ENCODE results near the gene AGBL4.

DNA sequence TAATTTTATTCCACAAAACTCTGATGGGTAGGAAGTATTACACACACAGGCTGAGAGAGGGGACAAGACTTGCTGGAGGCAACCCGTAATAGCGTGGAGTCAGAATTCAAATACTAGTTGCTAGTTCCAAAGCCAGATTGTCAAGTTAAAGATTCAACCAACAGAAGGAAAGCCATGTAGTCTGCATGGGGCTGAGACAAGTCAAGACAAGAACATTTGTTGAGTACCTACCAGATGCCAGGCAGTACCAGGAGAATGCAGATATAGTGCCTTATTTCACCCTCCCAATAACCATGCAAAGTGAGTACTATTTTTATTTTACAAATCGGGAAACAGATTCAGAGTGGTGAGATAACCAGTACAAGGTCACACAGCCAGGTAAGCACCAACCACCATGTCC lies 1441.3 kb downstream of the AGBL4 start:
- TF ChIP-seq ZNF8 (CRISPR knock-in tag; IDR thresholded peaks at IDR 0.05) (no peak), ZNF70 (CRISPR knock-in tag; IDR thresholded peaks at IDR 0.05) (no peak), RARB (CRISPR knock-in tag; IDR thresholded peaks at IDR 0.05) (no peak), CREB5 (CRISPR knock-in tag; IDR thresholded peaks at IDR 0.05; ENCODE audit: low read depth) (no peak), BACH2 (CRISPR knock-in tag; IDR thresholded peaks at IDR 0.05; ENCODE audit: borderline replicate concordance) (no peak), PATZ1 (CRISPR knock-in tag; IDR thresholded peaks at IDR 0.05; ENCODE audit: borderline replicate concordance) (no peak), ZNF565 (CRISPR knock-in tag; conservative IDR thresholded peaks at IDR 0.05; ENCODE audit: low read depth) (no peak), PPARA (CRISPR knock-in tag; IDR thresholded peaks at IDR 0.05; ENCODE audit: borderline replicate concordance) (no peak), ARNTL (CRISPR knock-in tag; IDR thresholded peaks at IDR 0.05; ENCODE audit: borderline replicate concordance, low read depth) (no peak), TOX (CRISPR knock-in tag; IDR thresholded peaks at IDR 0.05; ENCODE audit: borderline replicate concordance) (no peak), SNAI2 (CRISPR knock-in tag; IDR thresholded peaks at IDR 0.05) (no peak), ZFP30 (CRISPR knock-in tag; IDR thresholded peaks at IDR 0.05) (no peak), OSR1 (CRISPR knock-in tag; IDR thresholded peaks at IDR 0.05) (no peak)
- TF ChIP-seq, protein P1, sequence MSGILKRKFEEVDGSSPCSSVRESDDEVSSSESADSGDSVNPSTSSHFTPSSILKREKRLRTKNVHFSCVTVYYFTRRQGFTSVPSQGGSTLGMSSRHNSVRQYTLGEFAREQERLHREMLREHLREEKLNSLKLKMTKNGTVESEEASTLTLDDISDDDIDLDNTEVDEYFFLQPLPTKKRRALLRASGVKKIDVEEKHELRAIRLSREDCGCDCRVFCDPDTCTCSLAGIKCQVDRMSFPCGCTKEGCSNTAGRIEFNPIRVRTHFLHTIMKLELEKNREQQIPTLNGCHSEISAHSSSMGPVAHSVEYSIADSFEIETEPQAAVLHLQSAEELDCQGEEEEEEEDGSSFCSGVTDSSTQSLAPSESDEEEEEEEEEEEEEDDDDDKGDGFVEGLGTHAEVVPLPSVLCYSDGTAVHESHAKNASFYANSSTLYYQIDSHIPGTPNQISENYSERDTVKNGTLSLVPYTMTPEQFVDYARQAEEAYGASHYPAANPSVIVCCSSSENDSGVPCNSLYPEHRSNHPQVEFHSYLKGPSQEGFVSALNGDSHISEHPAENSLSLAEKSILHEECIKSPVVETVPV (CRISPR knock-in tag; IDR thresholded peaks at IDR 0.05) = no peak
